ENCODE measurements around the gene HLA-DQB2. TPM values are rescaled to one million over a fixed set of nuclear protein-coding genes. Genes with fewer than 3 reads are reported as not detected.

HLA-DQB2 gene
- total and polyA plus RNA-seq, 2 of the 8 experiments (the other 6 are each of a cell fraction or from before 2014, with no cell fraction given): not detected

DNA sequence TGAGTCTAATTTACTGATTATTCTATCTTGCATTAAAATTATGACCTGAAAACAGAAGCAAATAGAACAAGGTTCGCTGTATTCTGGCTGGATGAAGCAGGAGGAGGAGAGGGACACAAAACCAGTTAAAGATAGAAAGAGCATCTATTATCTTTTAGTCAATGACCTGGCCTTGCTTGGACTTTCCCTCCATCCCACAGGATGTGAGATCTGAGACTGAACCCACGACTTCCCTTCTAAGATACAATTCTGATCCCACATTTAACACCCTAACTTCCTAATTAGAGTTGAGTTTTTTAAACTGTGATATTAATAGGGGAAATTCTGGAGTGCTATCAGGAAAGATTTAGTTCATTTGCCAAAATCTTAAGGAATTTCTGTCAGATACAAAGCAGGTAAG is 25.2 kb downstream of the HLA-DQB2 start:
- Histone ChIP-seq H2BK20ac (ENCODE audit: low read length) (no peak overlapping the region), H3K9ac (replicated peaks in 1 of 4; ENCODE audit: extremely low read depth in 1 of 4, low read depth in 3 of 4, low read length in 3 of 4) (no peak overlapping the region), H3K4ac (replicated peaks; ENCODE audit: insufficient read length, low read depth, low read length) (no peak overlapping the region), H3K79me2 (ENCODE audit: control insufficient read depth in 1 of 2, insufficient read depth in 2 of 2, low read length in 2 of 2) (no peaks in the 10 kb centered on the region), H2AK5ac (ENCODE audit: low read depth, low read length) (no peak overlapping the region), H4K20me1 (replicated peaks in 1 of 2; ENCODE audit: control insufficient read depth in 1 of 2, insufficient read depth in 2 of 2, low read length in 2 of 2) (no peaks in the 10 kb centered on the region), H3K23ac (ENCODE audit: insufficient read length) (no peak overlapping the region), H3K14ac (ENCODE audit: insufficient read length) (no peak overlapping the region), H3K9me3 (ENCODE audit: insufficient read depth in 2 of 2, low read depth in 1 of 2, low read length in 1 of 2) (no peaks in the 10 kb centered on the region), H2AFZ (ENCODE audit: low read length) (no peak overlapping the region), H4K8ac (ENCODE audit: extremely low read depth, insufficient read depth, low read length) (no peak overlapping the region), H3K4me2 (ENCODE audit: insufficient read depth in 1 of 2, low read depth in 2 of 2, low read length in 2 of 2) (no peak overlapping the region), H3K36me3 (ENCODE audit: control insufficient read depth in 2 of 4, insufficient read depth in 4 of 4, low read length in 3 of 4) (no peaks in the 10 kb centered on the region), H3K4me1 (replicated peaks in 1 of 4; ENCODE audit: control insufficient read depth in 3 of 4, insufficient read depth in 4 of 4, low read length in 3 of 4) (no peaks in the 10 kb centered on the region), H2BK5ac (ENCODE audit: low read depth, low read length) (no peak overlapping the region), H3K27ac (ENCODE audit: low read depth, low read length) (no peak overlapping the region), H2BK15ac (ENCODE audit: low read length) (no peak overlapping the region), H3K56ac (replicated peaks; ENCODE audit: insufficient read length, low read depth, low read length) (no peak overlapping the region), H3K4me3 (ENCODE audit: extremely low read depth in 1 of 4, insufficient read depth in 2 of 4, low read depth in 3 of 4, low read length in 4 of 4) (no peak overlapping the region), H2BK120ac (replicated peaks; ENCODE audit: low read depth, low read length) (no peak overlapping the region), H2BK12ac (ENCODE audit: low read depth, low read length) (no peak overlapping the region), H3K79me1 (ENCODE audit: low read depth, low read length) (no peaks in the 10 kb centered on the region), H3K27me3 (replicated peaks in 1 of 4; ENCODE audit: control insufficient read depth in 3 of 4, extremely low read depth in 1 of 4, insufficient read depth in 3 of 4, low read length in 3 of 4) (no peaks in the 10 kb centered on the region), H3K18ac (ENCODE audit: extremely low read depth, low read length) (no peak overlapping the region), H4K5ac (ENCODE audit: insufficient read length, low read depth, low read length) (no peak overlapping the region), H3K23me2 (ENCODE audit: low read depth, low read length) (no peaks in the 10 kb centered on the region), H4K91ac (replicated peaks; ENCODE audit: insufficient read length, low read length) (no peak overlapping the region)
- ChIA-PET CTCF (ENCODE audit: partially characterized antibody) (no interaction called here), POLR2A (ENCODE audit: partially characterized antibody) (no interaction called here)
- DNase-seq (ENCODE audit: low read depth in 1 of 2, low spot score in 2 of 2): no peak
- no peak for FAIRE-seq
- whole genome bisulfite sequencing, 2 experiments (ENCODE audit: extremely low coverage in 1 of 2, insufficient coverage in 1 of 2, insufficient read length in 1 of 2, insufficient replicate concordance in 2 of 2, low coverage in 1 of 2, low lambda C conversion rate in 2 of 2, missing lambda C conversion rate in 1 of 2): 66% methylated on average over 2 of the region's 2 CpGs; no CpG with 5 or more reads in 1 of the 2 experiments
- TF ChIP-seq JUND (IDR thresholded peaks at IDR 0.05; ENCODE audit: low read length): no peak
- TF ChIP-seq RFX5 (IDR thresholded peaks at IDR 0.05; ENCODE audit: borderline replicate concordance, low read depth, low read length): no peak
- no peak for TF ChIP-seq CTBP2 (IDR thresholded peaks at IDR 0.05; ENCODE audit: borderline replicate concordance, insufficient read depth, insufficient read length, low read length)
- no peak for TF ChIP-seq CBX5 (IDR thresholded peaks at IDR 0.05; ENCODE audit: low read depth, low read length)
- no peak for TF ChIP-seq TAF1 (IDR thresholded peaks at IDR 0.05; ENCODE audit: low read depth, low read length)
- TF ChIP-seq SP2 (IDR thresholded peaks at IDR 0.05; ENCODE audit: low read length): no peak
- no peak for TF ChIP-seq EGR1 (IDR thresholded peaks at IDR 0.05; ENCODE audit: borderline replicate concordance, low read depth, low read length)
- TF ChIP-seq GABPA (IDR thresholded peaks at IDR 0.05; ENCODE audit: borderline replicate concordance, insufficient read depth, low read length): no peak
- TF ChIP-seq SUZ12 (IDR thresholded peaks at IDR 0.05; ENCODE audit: low read length): no peak
- no peak for TF ChIP-seq YY1 (IDR thresholded peaks at IDR 0.05; ENCODE audit: low read depth, low read length)
- no peak for TF ChIP-seq CHD2 (IDR thresholded peaks at IDR 0.05; ENCODE audit: low read length)
- no peak for TF ChIP-seq BCL11A (IDR thresholded peaks at IDR 0.05; ENCODE audit: low read depth in 2 of 2, low read length in 2 of 2)
- TF ChIP-seq CHD1 (IDR thresholded peaks at IDR 0.05; ENCODE audit: low read depth, low read length): no peak
- TF ChIP-seq, protein P1, sequence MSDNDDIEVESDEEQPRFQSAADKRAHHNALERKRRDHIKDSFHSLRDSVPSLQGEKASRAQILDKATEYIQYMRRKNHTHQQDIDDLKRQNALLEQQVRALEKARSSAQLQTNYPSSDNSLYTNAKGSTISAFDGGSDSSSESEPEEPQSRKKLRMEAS (IDR thresholded peaks at IDR 0.05): no peak
- no peak for TF ChIP-seq RBBP5 (IDR thresholded peaks at IDR 0.05; ENCODE audit: borderline replicate concordance, low read depth, low read length)
- TF ChIP-seq ZNF274 (IDR thresholded peaks at IDR 0.05; ENCODE audit: borderline replicate concordance, extremely low read depth, low read length): no peak
